HG03575 (cell line): ENCODE measurements around the gene TCEAL5.
"Not testable (repeated sequence)": the region's sequence is repeated elsewhere in the genome, so short reads cannot be mapped to it uniquely, and the experiment has no call there.

ENCODE experiments used
- ATAC-seq: cut with Tn5 transposase; IDR thresholded peaks from one replicate; pipeline ENCODE4 v1.9.1; 2021; ENCODE audit not compliant: unreplicated experiment, insufficient number of reproducible peaks, low FRiP score; ENCODE audit errors: extremely low read depth

TCEAL5 gene, protein sequence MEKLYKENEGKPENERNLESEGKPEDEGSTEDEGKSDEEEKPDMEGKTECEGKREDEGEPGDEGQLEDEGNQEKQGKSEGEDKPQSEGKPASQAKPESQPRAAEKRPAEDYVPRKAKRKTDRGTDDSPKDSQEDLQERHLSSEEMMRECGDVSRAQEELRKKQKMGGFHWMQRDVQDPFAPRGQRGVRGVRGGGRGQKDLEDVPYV

DNA sequence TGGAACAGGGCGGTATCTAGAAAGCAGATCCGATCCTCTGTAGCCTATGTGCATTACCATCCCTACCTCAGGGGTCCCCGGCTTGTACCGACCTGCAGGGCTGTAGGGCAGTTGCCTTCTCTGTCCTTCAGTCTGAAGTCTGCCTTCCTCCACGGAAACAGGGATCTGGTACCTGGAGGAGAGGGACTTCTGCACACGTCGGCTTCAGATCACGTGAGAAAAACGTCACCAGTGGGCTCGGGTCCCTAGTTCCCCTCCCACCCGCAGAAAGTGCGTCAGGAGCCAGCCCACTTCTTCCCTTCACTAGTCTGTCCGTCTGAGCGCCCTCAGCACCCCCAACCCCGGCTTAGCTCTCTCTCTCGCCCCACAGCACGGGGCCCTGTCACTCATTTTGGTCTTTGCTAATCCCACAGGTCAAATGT lies at the start of gene TCEAL5:
TCEAL5 (minus strand) TSS at position 170 of the 422 bp plus-strand sequence. CDS start 2,187 bp downstream, outside the sequence.
- ATAC-seq: no peak

DNA sequence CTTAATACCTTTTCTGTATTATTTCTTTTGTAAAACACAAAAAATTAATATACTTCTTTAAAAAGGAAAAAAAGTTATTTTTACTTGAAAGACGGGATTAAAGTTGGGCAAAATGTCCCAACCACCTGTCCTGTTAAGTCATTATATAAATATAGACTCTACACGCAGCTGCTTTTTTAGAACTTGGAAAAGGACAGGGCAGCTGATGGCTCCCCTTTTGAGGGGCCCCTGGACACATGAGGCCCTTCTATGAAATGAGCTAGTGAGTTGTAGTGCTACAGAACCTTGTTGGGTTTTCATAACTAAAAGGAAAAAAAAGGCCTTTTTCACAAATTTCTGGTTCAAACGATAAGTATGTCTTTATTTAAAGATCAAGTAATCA lies 34.8 kb upstream of the TCEAL5 start:
- no peak for ATAC-seq

DNA sequence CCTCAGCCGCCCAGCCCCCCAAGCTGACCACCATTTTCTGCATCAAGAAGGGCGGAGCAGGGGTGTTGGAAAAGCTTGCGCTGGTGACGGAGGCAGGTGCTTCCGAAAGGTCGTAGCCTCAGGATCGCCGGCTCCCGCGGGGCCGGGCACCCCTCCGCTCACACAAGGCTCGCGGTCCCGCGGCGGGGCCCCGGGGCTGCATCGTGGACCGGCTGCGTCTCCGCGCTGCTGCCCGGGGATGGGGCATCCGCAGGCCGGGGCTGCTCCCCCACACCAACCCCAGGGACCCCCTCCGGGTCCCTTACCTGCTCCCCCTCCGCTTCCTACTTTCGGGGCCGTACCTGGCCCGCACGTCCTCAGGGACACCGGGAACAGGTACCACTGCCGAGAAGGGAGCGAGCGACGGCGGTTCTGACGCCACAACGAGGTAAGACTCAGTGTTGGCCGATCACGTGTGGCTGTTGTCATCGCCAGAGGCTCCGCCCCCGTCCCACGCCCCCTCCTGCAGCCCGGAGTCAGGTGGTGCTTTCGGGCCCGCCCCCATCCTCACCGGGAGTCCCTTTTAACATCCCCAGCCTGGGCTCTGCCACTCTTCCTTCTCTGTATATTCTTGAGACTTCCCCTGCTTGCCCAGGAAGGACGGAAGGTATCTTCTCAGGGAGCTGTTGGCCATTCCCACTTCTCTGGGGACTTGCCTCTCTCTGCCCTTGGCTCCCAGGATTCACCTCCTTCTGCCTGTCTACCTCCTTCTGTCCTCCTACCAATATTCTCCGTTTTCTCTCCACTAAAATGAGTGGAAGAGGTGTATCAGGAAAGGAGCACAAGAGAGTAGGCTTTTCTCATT lies 34.2 kb upstream of the TCEAL5 start, which contains the start of gene BEX2:
BEX2 (minus strand) TSS at position 436 of the 844 bp plus-strand sequence. CDS start 1,014 bp downstream, outside the sequence.
- peak; percentile 54 for ATAC-seq

DNA sequence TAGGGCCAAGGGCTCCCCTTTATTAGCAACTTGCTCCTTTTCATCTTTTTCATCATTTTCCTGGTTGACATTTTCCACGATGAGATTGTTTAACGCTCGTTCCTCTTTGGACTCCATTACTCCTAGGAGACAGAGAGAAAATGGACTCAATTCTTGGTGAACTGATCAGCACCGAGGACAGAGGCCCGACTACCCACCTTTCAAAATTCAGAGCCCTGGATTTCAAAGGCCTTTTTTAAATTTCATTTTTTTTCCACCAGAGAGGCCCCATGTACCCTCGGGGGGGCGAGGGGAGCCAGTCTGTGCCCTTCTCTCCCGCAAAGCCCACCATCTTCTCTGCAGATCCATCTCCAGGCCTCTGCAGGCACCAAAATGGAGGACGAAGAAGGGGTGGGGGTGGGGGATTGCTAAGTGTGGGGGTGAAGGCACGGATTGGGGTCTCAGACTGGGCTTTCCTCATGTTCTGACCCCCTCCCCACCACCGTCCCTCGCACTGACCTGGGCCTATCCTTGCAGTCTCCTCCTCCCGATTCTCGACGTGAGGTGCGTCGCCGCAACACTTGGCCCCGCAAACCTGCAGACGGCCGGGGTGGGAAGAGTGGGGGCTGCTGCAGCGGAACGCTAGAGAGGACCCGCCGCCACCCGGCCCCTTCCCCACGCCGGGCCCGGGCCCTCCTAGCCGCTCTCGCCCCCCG lies 33.5 kb upstream of the TCEAL5 start:
- no peak for ATAC-seq

DNA sequence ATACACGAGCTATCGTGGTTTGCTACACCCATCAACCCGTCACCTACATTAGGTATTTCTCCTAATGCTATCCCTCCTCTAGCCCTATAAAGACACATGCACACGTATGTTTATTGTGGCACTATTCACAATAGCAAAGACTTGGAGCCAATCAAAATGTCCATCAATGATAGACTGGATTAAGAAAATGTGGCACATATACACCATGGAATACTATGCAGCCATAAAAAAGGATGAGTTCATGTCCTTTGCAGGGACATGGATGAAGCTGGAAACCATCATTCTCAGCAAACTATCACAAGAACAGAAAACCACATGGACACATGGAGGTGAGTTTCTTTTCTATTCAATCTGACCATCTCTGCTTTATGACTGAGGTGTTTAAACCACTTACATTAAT lies 29.1 kb upstream of the TCEAL5 start:
- not testable (repeated sequence) for ATAC-seq

DNA sequence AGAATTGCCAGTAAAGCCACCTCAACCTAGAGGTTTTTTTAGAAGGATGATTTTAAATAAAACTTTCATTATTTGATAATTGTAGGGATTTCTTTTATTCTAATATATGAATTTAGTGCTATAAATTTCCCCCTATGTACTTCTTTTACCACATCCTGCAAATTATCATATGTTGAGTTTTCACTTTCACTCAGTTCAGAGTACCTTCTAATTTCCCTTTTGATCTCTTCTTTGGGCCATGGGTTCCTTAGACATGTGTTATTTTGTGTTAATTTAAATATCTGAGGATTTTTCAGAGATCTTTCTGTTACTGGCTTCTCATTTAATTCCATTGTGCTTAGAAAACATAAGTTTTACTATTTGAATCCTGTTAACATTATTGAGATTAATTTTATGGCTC lies 28.2 kb upstream of the TCEAL5 start:
- no peak for ATAC-seq

DNA sequence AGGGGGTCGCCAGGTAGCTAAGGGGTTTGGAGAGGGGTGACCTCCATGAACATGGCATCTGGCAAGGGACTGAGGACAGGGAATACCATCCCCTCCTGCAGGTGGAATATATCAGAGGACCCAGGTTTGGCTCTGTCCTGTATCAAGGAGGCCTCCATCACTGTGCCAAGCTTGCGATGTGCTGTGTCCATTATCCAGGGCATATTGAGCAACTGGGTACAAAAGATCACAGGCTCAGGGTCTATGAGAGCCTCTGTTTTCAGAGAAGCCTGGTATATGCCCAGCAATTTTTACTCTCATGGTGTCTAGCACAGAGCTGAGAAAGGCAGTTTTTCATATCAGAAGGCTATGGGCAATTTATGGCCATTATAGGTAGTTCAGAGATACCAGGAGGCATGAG lies 16.6 kb upstream of the TCEAL5 start:
- no peak for ATAC-seq

DNA sequence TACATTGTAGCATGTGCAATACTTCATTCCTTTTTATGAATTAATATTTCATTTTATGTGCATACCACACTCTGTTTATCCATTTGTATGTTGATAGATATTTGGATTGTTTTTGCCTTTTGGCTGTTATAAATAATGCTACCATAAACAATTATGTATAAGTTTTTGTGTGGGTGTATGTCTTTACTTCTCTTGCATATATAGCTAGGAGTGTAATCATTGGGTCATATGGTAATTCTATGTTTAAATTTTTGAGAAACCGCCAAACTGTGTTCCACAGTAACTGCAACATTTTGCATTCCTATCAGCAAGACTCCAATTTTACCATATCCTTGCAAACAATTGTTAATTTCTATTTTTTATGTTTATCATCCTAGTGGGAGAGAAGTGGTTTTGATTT lies 3.1 kb upstream of the TCEAL5 start:
- no peak for ATAC-seq

DNA sequence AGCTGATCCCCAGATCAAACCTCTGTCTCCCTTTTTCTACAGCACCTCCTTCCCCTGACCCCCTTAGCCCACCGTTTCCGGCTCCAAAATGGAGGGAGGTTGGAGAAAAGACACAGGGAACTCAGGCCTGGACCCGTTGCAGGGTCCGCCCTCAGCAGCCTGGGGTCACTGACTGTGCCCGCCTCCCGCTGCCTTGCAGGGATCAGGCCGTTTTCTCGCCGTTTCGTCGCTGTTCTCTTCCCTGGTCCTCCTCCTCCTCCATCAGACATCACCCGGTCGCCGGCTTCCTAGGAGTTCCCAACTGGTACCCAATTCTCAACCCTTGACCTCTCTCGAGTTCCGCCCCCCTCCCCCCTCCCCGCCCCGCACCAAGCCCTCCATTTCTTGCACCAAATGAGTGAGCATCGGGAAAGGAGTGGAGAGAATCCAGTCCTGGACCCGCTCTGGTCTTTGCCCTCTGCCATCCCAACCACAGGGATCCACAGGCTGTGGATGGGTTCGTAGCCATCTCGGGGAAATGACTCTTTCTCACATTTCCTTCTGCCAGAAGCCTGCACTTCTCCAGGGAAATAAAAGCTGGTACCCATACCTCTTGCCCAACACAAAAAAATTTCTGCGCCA lies 493 bp downstream of the TCEAL5 start:
- no peak for ATAC-seq

DNA sequence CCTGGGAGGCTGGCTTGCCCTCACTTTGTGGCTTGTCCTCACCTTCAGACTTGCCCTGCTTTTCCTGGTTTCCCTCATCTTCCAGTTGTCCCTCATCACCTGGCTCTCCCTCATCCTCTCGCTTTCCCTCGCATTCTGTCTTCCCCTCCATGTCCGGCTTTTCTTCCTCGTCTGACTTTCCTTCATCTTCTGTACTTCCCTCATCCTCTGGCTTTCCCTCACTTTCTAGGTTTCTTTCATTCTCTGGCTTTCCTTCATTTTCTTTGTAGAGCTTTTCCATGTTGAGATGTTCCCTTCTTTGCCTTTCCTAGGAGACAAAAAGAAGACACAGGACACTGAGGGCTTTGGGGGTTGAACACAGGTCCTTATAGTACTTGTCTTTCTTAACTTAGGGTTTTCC lies 2.3 kb downstream of the TCEAL5 start:
- ATAC-seq: no peak

DNA sequence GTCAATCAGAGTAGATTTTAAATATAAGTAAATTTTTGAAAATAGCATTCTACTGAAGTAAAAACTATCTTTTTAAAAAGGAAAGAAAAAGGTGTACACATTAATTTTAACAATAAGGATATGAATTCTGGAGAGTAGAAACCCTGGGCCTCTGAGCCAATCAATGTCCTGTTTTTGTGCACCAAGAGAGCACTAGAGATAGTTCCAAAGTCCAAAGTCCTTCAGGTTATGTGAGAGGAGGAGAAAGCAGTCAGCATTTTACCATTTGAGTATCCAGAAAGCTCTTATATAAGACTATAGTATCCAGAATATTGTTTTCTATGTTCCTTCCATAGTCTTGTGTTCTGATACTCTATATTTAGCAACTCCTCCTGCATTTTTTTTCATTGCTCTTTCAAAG lies 18.3 kb downstream of the TCEAL5 start:
- ATAC-seq: no peak

DNA sequence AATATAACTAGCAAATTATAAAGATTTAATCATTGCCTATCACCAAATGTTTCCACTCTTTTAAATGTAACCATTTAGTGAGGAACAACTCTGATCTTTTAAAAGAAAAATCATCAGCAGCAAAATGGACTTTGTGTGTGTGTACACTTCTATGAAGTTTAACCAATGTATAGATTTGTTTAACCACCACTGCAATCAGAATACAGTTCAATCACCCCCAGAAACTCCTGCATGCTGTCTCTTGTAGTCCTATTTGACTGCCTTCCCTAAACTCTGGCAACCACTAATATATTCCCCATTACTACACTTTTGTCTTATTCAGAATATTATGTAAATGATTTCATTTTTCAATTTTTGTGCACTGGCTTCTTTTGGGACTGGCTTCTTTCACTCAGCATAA lies 19.9 kb downstream of the TCEAL5 start:
- no peak for ATAC-seq

DNA sequence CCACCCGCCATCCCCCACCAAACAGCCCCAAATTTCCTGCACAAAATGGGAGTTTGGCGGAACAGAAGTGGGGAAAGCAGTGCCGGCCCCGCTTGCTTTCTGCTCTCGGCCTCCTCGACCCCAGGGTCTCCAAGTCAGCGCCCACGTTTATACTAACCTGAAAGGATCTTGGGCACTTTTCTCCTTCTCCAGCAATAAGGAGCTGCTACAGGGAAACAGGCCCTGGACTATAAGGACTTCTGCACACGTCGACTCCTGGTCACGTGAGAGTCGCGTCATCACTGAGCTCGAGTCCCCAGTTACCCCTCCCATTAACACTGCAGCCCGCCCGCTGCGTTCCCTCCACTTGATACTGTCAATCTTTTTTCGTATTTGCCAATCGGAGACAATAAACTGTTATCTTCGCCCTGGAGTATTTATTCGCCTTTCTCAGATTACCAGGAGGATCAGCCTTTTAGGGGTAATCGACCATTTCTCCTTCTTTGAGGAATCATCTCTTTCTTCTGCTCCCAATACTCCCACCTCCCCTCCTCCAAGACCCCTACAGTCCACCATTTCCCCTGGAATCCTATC lies 21.5 kb downstream of the TCEAL5 start, which contains the start of gene TCEAL8:
TCEAL8 (minus strand) TSS at position 235 of the 573 bp plus-strand sequence. CDS start 1,176 bp downstream, outside the sequence.
- ATAC-seq: peak; percentile 74

DNA sequence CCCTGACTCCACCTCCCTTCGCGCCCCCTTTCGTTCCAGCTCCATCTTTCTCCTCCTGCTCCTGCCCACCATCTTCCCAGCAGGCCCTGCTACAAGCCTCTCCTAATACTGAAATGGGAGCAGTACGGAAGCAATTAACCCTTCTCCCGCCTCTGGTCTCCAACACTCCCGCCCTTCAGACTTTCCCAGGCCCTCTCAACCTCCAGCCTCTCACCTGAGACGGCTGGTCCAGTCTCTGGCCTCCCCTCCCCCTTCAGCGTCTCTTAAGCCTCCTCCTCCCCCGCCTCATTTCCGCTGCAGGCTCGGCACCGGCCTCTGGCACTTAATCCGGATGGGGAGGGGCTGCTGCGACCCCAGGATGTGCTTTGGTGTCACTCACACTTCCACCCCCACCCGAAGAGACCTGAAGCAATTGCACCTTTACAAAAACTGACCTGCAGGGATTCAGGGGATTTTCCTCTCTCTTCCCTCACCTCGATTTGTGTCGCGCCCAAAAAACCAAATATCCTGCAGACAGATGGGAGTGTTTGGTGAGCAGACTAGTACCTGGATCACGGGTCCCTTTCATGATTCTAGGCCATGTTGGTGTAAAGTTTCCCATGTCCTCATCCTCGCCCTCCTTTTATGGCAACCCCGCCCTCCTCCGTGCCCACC lies 22.3 kb downstream of the TCEAL5 start:
- ATAC-seq: no peak

DNA sequence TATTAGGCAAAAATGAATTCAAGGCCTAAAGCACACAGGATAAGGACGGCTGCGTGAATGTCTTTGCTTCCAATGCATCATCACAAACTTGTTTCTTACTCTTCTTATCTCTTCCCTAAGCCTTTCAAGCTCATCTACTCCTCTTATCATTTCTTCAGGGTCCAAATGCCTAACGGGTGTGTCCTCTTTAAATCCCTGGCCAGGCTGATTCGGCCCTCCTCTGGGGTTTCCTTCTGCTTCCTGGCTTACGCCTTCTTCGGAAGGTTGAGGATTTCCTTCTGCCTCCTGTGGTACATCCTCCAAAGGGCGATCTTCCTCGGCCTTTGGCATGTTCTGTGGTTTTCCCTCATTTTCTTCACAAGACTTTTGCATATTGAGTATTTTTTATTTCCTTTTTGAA lies 22.9 kb downstream of the TCEAL5 start:
- ATAC-seq: no peak

DNA sequence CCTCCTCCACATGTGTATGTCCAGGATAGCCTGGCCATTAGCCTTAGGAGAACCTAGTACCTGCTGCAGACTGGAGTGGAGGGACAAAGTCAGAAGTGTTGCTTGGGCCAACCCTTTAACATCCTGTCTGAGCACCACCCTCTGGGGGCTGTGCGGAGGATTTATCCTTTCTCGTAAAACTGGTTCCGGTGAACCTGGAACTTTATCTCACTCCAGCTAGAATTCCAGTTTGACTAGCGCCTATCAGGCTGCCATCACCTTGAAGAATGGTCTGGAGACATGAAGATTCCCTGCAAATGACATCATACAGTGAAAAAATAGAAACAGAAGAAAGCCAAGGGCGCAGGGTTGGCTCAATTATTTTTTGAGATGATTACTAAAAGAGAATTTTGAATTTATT lies 25.6 kb downstream of the TCEAL5 start:
- no peak for ATAC-seq

DNA sequence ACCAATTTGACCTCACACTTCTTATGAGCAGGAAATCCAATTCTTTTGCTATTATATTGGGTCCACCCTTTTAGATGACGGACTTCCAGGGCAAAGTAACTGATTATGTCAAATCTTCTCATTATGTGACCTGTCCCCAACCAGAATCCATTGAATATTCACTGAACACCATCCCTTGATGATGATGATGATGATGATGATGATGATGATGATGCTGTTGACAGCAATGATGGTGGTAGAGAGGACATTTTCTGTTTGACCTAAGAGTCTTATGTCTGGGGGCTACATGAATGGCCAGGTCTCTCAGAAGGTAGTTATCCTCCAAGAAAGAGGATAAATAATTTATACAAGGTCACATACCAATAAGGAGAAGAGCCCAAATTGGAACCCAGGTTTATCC lies 26.7 kb downstream of the TCEAL5 start:
- no peak for ATAC-seq

DNA sequence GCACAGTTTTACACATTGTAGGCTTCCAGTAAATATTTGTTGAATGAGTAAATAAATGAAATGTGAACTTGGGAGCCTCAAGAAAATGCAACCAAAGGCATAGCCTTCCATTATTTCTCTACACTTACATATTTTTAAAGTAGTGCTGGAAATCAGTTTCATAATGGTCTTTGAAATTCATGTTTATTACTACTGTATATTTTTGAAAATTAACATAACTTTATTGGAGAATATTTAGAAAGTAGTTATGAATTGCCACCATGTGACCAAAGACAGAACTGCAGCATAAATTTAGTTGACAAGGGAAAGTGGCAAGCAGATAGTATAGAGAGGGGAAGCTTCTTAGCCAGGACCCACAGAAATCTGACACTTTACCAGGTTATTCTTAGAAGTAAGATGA lies 28.0 kb downstream of the TCEAL5 start:
- no peak for ATAC-seq

DNA sequence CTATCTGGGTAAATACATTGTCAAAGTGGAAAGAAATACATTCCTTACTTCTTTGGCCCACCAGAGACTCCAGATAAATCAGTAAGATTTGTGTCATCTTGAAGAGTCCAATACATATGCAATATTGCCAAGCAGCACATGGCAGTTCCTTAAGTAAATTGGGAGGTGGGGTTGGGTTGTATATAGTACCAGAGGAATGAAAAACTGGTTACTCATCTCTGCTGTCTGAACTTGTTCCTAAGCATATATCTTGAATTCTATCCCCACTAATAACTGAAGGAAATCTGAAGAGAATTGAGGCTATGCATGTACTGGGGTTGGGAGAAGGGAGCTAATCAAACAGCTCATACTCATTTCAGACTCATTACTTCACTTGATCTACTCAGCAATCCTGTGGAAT lies 36.4 kb downstream of the TCEAL5 start:
- no peak for ATAC-seq
